Suppressor macrophage (primary cell): ENCODE results near the gene ZNF629.

ENCODE experiments used
- DNase-seq, 4 experiments: peaks; one replicate each; pipeline ENCODE4 v3.0.0-alpha.2; 2020 to 2022

Gene ZNF629

DNA sequence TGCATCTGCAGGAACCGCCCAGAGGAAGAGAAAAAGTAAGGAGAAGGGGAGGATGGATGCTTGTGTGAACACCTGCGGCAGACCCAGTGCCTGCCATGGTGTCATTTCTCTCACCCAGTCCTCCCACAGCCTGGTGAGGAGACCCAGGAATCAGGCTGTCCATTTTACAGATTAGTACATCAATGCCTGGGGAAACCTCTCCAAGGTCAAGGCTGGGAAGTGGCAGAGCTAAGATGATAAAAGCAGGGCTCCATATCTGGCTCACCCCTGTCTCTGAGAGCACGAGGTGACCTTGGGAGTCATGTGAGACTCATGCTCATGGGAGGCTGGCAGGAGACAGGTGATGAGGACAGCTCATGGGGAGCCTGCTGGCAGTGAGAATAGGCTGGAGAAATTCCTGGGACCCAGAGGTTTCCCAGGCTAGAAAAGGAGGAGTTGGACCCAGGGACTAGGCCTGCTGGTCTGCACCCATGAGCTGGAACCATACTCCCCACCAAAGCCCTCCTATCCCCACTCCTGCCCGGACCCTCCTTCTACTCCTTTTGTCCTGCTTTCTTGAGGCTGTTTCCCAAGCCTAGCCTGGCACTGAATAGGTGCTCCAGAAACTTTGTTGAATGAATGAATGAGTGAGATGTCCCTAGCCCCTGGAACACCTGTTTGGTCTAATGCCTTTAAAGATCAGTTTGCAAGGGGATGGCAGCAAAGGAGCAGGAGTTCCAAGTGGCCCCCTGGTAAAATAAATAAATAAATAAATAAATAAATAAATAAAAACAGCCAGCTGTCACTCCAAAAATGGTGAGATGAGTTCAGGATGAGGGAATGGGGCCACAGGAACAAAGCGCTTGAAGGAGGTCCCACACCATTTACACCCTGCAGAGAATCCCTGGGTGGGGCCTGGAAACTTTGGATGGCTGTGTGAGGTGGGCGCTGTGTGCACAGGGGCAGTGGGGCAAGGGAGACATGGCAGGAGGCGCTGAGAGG, 1.6 kb downstream of the ZNF629 start:
- DNase-seq: no peak

GRCh38 chr16:30784215-30784614, 2.8 kb downstream of the ZNF629 start:
- no peak for DNase-seq

- DNase-seq: no peak
Measured at GRCh38 chr16:30783280-30784109, 3.5 kb downstream of the ZNF629 start.

DNA sequence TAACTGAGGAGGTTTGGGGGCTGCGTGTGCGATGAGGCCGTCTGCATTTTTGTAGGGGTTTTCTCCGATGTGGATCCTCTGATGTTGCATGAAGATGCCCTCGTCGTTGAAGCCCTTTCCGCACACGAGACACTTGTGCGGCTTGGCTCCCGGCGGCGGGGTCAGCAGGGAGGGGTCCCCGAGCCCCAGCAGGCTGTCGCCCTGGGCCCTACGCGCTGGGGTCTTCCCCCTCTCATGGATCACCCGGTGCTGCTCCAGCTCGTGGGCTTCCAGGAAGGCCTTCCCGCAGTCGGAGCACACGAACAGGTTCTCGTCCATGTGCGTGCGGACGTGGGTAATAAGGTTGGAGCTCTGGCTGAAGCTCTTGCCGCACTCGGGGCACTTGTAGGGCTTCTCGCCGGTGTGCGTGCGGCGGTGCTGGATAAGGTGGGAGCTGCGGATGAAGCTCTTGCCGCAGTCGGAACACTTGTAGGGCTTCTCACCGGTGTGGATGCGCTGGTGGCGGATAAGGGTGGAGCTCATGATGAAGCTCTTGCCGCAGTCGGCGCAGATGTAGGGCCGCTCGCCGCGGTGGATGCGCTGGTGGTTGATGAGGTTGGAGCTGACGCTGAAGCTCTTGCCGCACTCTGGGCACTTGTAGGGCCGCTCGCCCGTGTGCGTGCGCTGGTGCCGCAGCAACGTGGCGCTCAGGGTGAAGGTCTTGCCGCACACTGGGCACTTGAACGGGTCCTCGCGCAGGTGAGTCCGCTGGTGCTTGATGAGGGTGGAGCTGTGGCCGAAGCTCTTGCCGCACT, 4.3 kb downstream of the ZNF629 start:
- DNase-seq: no peak

GRCh38 chr16:30780549-30780948, 6.5 kb downstream of the ZNF629 start:
- DNase-seq: no peak

GRCh38 chr16:30780021-30780420, 7.0 kb downstream of the ZNF629 start:
- DNase-seq: no peak

DNA sequence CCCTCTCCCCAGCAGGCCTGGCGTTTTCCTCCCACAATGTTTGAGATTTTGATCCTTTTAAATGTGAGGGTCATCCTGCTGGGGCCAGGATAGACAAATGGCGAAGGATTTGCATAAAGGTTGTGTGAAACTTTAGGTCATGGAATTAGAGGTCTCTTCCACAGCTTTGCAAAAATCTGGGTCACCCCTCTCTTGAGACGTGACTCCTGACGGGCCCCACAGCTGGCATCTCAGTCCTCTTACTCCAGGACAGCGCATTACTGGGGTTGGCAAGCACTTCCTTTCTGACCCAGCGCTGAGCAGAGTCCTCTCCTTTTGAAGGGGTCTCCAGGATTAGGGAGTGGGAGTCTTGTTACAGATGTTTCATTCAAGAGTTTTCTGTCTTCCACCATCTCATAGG, 7.4 kb downstream of the ZNF629 start:
- no peak for DNase-seq

GRCh38 chr16:30778549-30779244, 8.3 kb downstream of the ZNF629 start:
- DNase-seq: no peak

- DNase-seq: no peak
Measured at GRCh38 chr16:30777591-30778297, 9.3 kb downstream of the ZNF629 start.

DNA sequence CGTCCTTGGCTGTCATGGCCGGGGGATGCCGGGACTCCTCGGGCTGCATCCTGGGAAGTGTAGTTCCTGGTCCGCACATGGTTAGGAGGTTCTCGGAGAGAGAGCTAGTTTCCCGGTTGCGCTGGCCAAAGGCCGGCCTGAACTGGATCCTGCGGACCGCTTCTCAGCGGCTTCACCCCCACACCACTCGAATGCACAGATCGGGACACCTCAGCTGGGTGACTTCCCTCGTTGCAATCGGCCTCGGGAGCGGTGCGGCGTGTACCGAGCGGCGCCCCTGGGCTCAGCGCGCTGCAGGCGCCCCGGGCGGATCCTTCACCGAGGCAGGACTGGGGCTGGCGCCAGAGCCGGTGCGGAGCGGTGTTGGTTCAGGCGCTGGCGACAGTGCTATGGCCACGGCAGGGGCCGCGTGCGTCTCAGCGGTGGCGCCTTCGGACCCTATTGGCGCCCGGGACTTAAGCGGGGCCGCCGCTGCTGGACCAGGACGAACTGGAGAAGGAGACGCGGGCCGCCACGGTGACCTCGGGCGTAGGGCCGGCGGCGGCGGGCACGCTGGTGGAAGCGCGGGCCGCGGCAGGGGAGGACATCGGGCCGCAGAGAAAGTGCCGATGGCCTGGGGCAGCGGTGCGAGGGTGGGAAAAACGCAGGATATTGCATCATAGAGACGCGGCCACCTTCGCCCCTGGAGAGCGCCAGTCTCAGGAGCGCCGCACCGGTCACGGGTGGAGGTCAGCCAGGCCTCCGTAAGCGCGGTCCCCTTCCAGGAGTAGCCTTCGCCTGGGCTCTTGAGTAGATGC, 11.4 kb downstream of the ZNF629 start:
- peak; percentile 71 to 86 (median 82) for DNase-seq

- no peak for DNase-seq
Measured at GRCh38 chr16:30775131-30775391, 11.9 kb downstream of the ZNF629 start.

- DNase-seq: peak in 1 of 4 experiments; percentile 30
Measured at GRCh38 chr16:30774367-30775130, 12.5 kb downstream of the ZNF629 start.

DNA sequence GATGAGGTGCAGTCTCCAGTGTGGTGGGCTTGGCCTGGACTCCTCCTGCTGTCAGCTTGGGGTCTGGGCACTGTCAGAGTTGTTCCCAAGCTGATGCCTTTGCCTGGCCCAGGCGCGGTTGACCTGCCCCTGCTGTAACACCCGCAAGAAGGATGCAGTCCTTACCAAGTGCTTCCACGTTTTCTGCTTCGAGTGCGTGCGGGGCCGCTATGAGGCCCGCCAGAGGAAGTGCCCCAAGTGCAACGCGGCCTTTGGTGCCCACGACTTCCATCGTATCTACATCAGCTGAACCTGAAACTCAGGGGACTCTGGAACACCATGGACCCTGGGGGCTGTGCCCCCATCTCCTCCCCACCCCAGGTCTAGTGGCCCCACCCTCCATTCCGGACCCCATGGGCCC, 13.2 kb downstream of the ZNF629 start:
- no peak for DNase-seq

DNA sequence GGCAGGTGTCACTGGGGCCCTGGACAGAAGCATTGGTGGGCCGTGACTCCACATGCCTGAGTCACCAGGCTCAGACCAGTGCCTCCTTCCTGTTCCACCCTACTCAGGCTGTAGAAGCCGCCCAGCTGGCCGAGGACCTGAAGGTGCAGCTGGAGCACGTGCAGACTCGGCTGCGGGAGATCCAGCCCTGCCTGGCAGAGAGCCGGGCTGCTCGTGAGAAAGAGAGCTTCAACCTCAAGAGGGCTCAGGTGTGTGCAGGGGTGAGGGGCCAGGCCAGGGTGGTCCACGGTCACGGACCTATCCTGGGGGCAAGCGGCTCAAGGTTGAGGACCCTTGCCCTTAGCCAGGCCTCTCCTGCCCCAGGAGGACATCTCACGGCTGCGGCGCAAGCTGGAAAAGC, 15.3 kb downstream of the ZNF629 start:
- no peak for DNase-seq

GRCh38 chr16:30769379-30770089, 17.5 kb downstream of the ZNF629 start:
- no peak for DNase-seq

GRCh38 chr16:30768583-30769181, 18.3 kb downstream of the ZNF629 start:
- DNase-seq: no peak

- no peak for DNase-seq
Measured at GRCh38 chr16:30767767-30768465, 19.1 kb downstream of the ZNF629 start.

DNA sequence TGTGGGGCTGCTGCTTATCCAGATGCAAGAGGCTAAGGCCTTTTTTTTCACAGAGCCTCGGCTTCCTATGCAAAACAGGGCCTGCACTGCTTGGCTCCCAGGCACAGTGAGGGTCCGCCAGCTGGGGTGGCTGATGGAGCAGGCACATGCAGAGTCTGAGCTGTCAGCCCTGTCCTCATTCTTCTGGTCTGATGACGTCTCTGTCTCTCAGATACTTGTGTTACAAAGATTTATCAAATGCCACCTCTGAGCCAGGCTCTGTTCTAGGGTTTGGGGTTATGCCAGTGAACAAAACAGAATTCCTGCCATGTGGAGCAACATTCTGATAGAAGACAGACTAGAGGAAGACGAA, 20.1 kb downstream of the ZNF629 start:
- no peak for DNase-seq
